ENCODE measurements around the gene ADPRM. TPM values are rescaled to one million over a fixed set of nuclear protein-coding genes. Genes with fewer than 3 reads are reported as not detected.
"Not testable (repeated sequence)": the region's sequence is repeated elsewhere in the genome, so short reads cannot be mapped to it uniquely, and the experiment has no call there.

ADPRM gene
- polyA plus RNA-seq, 5 donors, result 17.0 to 26.7 (median 19.9) TPM

DNA sequence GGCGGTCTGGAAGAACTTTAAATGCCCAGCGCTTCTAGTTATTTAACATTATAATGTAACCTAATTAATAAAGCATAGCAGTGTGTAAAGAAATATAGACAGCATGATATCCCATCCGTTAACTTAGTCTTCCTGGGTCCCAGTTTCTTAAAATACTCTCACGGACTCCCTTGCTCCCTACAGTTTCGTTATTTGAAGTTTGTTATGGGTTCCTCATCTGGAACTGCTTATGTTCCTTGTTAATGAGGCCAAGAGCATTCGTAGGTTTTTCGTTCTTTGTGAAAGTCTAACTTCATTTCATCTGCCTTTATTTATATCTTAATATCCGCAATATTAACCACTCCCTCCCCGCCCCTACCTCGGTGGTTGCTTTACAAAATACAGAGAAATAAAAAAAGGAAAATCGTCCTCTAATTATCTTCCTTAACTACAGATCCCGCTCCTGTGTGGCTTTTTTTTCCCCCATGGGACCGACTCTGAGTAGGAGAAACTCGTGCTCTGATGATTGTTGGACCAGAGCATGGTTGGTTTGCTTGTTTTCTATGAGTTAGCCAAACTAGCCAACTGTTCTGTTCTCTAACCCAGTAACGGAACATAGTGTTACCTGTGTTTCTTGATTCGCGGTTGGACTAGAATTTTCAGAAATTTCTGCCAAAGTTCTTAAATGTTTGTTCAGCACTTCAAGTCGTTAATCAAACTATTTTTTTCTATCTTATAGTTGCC is 863 bp downstream of the ADPRM start:
- peak in 1 of 2 donors; percentile 9 for DNase-seq

DNA sequence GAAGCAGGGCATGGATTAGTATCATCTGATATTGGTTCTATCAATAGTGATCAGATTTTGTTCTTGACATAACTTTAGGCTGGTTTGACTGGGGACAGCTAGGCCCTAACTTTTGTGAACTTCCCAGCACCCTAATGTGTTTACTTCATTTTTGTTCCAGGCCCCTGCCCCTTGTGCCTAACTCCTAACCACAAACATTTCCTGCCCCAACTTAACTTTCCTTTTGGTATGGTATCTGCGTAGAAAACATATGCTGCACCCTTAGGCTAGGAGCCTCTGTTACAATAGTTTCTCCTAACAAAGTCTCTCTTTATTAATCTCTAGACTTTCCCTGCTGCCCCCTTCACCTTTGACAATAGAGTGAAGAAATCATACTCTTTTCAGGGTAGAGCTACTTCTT is 2.5 kb downstream of the ADPRM start:
- DNase-seq, result no peak

DNA sequence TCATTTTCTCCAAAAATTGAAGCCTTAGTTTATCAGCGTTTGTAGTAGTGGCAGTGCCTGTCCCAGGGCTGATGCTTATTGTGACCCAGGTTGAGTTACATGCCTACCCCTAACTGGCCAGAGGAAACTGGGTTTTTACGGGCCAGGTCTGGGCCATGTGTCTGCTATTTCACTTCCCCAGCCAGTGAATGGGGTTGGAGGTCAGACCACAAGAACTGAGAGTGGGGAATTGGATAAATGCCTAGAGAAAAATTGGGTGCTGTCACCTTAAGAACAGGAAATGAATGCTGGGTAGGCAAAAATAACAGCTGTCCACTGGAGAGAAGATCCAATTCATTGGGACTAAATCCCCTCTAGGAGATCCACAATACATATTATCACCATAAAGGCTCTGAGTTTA is 5.2 kb downstream of the ADPRM start:
- DNase-seq, result no peak

DNA sequence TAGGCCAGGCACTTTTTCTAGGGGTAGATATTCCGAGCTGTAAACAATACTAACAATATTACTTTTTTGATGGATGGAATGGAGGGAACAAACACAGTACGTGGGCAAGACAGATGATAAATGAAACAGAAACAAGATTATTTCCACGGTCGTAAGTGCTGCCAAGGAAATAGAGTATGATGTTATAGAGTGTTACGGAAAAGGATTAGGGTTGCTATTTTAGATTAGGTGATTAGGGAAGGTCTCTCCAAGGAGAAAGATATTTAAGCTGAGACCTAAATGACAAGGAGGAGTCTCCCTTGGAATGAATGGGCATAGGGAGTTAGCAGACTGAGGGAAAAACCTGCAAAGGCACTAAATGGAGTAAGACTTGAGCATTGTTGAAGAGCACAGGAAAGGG is 8.3 kb downstream of the ADPRM start:
- DNase-seq, result no peak

DNA sequence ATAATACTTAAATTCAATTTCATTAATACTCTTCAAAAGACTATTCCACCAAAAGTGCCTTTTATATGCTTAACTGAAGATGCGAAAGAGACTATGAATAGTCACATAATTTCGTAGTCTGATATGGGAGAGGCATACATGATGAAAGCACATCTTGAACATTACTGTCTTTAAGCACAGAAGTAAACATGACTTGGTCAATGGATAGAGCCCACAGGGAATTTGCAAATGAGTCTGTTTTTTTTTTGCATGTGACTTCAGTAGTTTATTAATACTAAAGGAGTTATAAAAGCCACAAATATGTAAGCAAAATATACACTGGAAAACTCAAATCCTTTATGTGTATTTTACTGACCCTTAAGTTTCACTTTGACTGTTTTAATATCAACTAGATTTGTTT is 15.9 kb downstream of the ADPRM start:
- no peak for DNase-seq

DNA sequence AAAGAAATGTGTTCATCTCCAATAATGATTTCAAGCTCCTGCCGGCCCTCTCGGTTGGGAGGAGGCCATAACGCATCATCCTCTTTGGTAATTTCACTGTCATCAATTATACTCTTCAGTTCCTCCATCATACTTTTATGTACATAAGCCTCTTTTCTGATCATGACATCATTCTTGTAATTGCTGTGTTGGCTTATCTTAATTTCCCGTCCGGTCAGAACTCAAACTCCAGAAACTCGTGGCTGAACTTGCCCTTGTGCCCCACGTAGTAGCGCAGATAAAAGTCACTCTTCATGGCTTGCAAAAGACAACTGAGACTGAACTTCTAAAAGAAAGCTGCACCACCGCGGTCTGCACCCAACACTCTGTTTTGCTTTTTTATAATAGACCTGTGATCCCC is 18.8 kb downstream of the ADPRM start:
- no peak for DNase-seq

DNA sequence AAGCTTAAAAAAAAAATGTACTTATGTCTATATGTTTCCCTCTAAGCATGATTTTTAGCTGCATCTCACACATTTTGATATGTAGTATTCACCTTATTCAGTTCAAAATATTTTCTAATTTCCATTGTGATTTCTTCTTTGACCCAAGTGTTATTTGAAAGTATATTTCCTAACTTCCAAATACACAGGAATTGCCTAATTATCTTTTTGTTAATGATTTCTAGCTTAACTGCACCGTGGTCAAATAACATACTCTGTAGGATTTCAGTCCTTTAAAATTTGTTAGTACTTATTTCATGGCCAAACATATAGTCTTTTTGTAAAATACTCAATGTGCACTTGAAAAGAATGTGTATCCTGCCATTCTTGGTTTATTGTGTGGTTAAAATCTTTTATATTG is 21.2 kb downstream of the ADPRM start:
- DNase-seq, result no peak

DNA sequence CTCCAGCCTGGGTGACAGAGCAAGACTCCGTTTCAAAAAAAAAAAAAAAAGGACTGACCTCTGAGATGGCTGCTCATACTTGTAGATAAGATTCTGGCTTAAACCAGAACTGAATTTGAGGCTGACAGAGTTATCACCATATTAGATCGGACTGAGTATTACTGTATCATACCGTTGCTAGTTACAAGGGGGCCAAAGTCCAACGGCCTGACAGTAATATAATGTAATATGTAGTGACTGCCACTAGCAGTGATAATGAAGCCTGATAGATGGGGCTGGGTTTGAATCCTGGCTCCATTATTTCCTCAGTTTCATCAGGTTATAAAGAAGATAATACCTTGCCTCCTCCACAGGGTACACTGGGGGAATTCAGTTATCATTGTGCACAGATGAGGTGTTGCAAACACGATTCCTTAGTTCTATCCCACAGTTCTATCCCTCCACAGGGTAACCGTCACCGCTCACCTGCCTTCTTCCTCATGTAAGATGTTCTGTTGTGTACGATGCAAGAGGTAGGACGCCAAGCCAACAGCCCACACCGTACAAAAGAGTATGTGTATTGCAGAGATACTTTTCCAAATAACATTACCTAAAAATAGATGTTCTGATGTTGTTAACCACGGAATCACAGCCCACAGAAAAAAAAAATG is 27.3 kb downstream of the ADPRM start:
- DNase-seq, result no peak

DNA sequence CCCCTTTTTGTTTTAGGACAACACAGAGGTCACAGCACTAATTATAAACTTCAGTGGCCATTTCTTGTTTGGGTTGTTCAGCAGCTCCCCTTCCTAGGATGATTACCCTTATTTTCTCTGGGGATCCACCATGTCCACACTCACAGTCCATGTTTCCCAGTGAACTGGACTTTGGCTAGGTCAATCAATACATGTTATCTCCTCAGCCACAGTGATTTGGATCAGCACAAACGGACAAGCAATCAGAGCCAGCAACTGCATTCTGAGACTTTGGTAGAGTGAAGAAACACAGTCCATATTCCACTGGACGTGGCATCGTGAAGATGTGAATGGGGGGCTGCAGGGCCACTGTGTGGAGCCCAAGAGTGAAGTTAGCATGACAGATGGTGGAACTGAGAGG is 27.9 kb downstream of the ADPRM start:
- no peak for DNase-seq

DNA sequence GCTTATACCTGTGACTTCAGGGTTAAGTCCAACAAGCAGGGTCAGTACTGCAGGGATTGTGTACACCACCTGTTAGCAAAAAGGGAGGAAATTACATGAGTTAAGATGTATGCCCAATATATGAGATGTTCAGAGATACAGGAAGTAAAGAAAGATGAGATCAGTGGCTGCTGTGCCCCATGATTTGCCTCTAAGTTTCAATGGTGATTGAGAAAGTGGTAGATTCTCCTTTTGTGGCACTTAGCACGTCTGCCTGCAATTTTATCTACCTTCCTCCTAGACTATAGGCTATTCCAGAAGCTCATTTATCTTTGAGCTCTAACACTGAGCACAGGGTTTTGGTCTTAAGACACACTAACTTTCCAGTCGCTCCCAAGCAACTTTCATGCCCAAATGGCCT is 28.8 kb downstream of the ADPRM start:
- DNase-seq, result no peak

DNA sequence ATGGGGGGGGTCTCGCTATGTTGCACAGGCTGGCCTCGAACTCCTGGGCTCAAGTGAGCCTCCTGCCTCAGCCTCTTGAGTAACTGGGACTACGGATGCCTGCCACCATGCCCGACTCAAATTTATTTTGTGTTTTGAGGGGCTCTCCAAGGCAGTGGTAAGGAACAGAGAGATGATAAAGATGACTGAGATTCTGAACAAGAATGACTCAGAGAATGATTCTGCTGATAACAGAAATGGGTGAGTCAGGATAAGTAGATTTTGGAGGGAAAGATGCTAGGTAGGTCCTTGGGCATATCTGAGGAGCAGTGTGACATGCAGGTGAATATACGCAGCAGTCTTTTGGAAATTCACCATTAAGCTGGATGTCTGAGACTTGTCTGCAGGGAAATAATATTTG is 29.8 kb downstream of the ADPRM start:
- DNase-seq, result no peak

DNA sequence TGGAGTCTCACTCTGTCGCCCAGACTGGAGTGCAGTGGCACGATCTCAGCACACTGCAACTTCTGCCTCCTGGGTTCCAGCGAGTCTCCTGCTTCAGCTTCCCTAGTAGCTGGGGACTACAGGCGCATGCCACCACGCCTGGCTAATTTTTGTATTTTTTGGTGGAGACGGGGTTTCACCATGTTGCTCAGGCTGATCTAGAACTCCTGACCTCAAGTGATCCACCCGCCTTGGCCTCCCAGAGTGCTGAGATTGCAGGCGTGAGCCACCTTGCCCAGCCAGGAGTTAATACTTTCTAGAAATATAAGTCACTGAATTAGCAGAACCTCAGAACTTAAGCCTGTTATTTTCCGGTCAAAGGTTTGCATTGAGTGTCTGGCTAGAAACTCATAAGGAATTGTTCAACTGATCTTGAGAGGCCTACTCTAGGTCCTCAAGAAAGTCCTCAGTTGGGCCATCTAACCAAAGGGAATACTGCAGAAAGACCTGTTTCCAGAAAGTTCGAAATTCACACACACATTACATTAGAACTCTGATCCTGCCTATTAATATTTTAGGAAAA is 31.0 kb downstream of the ADPRM start:
- no peak for DNase-seq

DNA sequence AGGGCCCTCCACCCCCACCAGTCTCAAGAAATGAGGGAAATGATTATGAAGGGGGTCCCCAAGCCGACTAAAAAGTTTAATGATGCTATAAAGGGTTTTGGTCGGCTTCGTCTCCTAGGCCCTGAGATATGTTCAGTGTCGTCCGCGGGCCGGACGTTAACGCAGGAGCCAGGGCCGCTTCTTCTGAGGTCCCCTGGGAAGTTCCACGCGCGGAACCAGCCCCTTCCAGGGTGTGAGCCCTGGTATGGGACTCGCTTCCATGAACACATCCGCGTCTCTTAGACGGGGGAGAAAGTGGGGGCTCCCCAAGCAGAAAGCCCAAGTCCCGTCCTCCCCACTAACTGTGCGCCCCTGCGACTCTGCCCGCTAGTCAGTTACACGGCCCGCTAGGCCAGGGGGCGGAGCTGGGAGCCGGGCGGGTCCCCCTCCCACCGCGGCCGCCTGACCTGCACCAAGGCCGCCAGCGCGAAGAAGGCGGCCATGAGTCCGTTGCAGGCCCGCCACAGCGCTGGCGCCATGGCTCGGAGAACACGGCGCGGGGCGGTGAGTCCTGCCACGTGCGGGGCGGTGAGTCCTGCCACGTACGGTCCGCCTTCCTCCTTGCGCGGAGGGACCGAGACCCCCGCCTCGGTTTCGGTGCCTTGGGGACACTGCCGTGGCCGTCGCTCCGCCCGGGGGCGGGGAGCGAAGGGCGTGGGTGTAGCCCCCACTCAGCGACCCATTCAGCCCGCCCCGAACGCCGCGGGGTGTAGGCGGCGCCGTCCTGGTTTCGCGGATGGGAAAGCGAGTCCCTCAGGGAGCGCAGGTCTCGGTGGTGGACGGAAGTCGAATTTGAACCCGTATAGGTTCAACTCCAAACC is 32.2 kb downstream of the ADPRM start, which contains the start of gene TMEM220:
TMEM220 (minus strand) TSS at position 690 of the 860 bp plus-strand sequence; CDS start at position 518, 172 bp downstream.
- peak; percentile 86 to 91 for DNase-seq

DNA sequence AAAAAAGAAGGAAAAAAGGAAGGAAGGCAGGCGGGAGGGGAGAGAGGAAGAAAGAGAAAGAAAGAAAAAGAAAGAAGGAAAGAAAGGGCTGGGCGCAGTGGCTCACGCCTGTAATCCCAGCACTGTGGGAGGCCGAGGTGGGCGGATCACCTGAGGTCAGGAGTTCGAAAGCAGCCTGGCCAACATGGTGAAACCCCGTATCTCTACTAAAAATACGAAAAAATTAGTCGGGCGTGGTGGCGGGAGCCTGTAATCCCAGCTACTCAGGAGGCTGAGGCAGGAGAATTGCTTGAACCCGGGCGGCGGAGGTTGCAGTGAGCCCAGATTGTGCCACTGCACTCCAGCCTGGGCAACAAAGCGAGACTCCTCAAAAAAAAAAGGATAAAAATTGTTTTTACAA is 32.9 kb downstream of the ADPRM start:
- DNase-seq, result not testable (repeated sequence)

DNA sequence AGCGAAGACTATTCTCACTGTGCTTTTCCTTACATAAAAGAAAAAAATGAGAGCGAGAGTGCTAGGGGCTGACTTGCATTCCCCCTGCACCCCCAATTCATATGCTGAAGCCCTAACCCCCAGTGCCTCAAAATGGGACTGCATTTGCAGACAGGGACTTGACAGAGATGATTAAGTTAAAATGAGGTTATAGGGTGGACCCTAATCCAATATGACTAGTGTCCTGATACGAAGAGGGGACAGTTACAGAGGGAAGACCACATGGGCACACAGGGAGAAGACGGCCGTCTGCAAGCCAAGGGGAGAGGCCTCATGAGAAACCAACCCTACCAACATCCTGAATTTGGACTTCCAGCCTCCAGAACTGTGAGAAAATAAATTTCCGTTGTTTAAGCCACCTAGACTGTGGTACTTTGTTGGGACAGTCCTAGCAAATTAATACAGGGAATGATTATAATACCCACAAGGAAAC is 34.0 kb downstream of the ADPRM start:
- DNase-seq, result no peak

DNA sequence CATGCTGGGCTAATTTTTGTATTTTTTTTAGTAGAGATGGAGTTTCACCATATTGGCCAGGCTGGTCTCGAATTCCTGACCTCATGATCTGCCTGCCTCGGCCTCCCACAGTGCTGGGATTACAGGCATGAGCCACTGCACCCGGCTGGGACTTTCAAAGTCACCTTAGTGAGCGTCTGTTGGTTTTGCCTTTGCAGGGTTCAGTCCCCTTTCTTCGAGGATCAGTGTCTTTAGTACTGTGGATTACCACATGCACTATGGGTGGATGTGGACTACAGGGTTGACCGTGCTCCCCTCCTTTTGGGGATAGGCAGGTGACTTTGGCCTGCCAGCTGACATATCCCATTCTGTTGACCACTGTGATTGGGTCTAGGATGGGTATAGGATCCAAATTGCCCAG is 34.7 kb downstream of the ADPRM start:
- DNase-seq, result not testable (repeated sequence)

DNA sequence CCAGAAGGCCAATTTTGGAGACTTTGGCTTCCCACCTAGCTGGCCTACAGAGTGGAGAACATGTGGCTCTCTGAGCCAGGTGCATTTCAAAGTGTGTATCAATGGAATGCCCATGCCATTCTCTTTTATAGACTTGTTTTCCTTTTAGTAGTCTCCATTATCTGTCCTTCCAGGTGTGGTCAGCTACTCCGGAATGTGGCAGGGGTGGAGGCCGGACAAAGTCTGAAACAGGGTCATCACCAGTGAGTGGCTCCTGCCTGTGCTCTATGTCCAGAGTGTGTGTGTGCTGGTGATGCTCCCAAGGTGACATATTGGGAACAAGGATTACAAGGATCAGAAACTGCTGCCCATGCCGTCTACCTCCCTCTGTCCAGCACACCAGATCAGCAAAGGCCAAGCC is 36.3 kb downstream of the ADPRM start:
- no peak for DNase-seq

DNA sequence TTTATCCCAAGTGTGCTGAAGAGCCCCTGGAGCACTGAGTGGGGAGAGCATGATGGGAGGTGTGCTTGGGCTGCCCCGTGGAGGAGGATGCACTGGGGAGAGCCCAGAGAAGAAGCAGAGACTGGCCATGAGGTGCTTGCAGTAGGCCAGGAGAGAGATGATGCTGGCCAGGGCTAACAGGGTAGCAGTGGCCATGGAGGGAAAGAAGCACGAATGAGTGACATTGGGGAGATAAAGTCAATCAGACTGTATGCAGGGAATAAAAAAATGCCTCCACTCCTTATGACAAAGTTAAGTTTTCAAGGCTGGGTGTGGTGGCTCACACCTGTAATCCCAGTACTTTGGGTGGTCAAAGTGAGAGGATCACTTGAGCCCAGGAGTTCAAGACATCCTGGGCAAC is 37.9 kb downstream of the ADPRM start:
- DNase-seq, result no peak

DNA sequence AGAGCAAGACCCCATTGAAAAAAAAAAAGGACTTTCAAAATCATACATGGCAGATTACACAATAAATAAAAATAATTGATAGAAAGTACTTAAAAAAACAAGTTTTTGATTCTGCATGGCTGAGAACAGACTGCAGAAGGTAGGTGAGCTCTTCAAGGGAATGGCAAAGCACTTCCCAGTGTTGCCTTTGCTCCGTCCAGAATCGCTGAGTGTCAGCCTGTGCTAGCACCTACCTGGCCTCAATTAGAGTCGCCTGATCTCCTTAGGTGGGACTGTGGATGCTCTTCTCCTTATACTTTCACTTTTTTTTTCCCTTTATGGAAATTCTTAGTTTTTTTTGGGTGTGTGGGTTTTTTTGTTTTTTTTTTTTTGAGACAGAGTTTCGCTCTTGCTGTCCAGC is 38.4 kb downstream of the ADPRM start:
- DNase-seq, result no peak

DNA sequence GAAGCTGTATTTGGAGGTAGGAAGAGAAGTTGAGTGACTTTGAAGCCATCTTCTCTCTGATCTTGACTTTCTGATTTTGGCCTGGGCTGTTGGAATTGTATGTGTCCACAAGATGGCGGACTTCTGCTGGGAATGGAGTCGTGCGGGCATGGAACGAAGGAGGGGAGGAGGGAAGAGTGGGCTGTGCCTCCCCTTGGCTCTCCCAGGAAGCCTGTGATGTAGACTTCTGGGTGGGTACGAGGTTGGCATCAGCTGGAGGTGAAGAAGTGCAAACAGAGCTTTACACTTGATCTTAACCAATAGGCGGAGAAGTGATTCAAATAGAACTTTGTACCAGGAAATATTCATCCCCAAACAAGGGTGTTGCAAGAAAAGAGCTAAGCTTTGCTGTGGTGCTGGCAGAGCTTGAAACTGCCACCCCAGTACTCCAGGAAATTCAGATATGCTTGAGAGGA is 39.8 kb downstream of the ADPRM start:
- DNase-seq, result peak; percentile 51 to 63

DNA sequence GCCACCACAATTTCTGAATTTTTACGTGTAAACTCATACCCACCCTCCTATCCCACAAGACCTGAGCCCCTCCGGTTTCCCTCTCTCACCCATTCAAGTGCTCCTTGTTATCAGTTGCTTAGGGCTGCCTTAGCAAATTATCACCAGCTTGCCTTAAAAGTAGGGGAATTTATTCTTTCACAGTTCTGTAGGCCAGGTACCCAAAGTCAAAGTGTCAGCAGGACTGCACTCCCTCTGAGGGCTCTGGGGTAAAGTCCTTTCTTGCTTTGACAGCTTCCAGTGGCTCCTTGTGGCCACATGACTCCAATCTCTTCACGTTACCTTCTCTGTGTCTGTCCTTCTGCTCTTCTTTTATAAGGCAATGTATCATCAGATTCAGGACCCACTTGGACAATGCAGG is 40.3 kb downstream of the ADPRM start:
- DNase-seq, result no peak

All from right lung (tissue), 5 donors.